WTC11 (cell line): ENCODE data around the gene ZGRF1. TPM values are rescaled to one million over a fixed set of nuclear protein-coding genes. Genes with fewer than 3 reads are reported as not detected.

Experiments used
- CREB1 ChIP-seq: sonication (generic); formaldehyde crosslinking; IDR thresholded peaks from 2 replicates; pipeline ENCODE4 v1.8.0; 2023; ENCODE audit warnings: mild to moderate bottlenecking, missing genetic modification reagents
- ELF4 ChIP-seq: sonication (generic); formaldehyde crosslinking; IDR thresholded peaks from 2 replicates; pipeline ENCODE4 v1.8.1; 2022; ENCODE audit warnings: low read depth, mild to moderate bottlenecking, moderate library complexity, missing genetic modification reagents
- FOXJ3 ChIP-seq: sonication (generic); formaldehyde crosslinking; IDR thresholded peaks from 2 replicates; pipeline ENCODE4 v1.9.0; 2021; ENCODE audit warnings: missing genetic modification reagents, mild to moderate bottlenecking, borderline replicate concordance
- FOXK1 ChIP-seq: sonication (generic); formaldehyde crosslinking; IDR thresholded peaks from 2 replicates; pipeline ENCODE4 v1.8.0; 2022; ENCODE audit warnings: mild to moderate bottlenecking, moderate library complexity, missing genetic modification reagents
- GABPB1 ChIP-seq: sonication (generic); formaldehyde crosslinking; IDR thresholded peaks from 2 replicates; pipeline ENCODE4 v1.8.1; 2023; ENCODE audit warnings: mild to moderate bottlenecking, missing genetic modification reagents
- HMGA2 ChIP-seq: fragments of 250-450 bp; sonication (Bioruptor Pico); IDR thresholded peaks from 2 replicates; pipeline ENCODE4 v1.4.0; 2021; ENCODE audit warnings: mild to moderate bottlenecking, moderate library complexity
- NFATC4 ChIP-seq: fragments of 250-450 bp; sonication (Bioruptor Pico); IDR thresholded peaks from 2 replicates; pipeline ENCODE4 v1.9.0; 2021; ENCODE audit warnings: mild to moderate bottlenecking
- NFE2L1 ChIP-seq: sonication (generic); formaldehyde crosslinking; IDR thresholded peaks from 2 replicates; pipeline ENCODE4 v1.8.1; 2023; ENCODE audit warnings: missing genetic modification reagents
- NFYB ChIP-seq: sonication (generic); formaldehyde crosslinking; conservative IDR thresholded peaks from 2 replicates; pipeline ENCODE4 v1.8.0; 2022; ENCODE audit warnings: low read depth, missing genetic modification reagents
- NR3C1 ChIP-seq: sonication (generic); formaldehyde crosslinking; conservative IDR thresholded peaks from 2 replicates; pipeline ENCODE4 v1.8.1; 2023; ENCODE audit warnings: low read depth, mild to moderate bottlenecking, missing genetic modification reagents
- RELA ChIP-seq: sonication (generic); formaldehyde crosslinking; IDR thresholded peaks from 2 replicates; pipeline ENCODE4 v1.8.1; 2022; ENCODE audit warnings: missing genetic modification reagents, mild to moderate bottlenecking, borderline replicate concordance
- RORB ChIP-seq: fragments of 250-450 bp; sonication (Bioruptor Pico); IDR thresholded peaks from 2 replicates; pipeline ENCODE4 v1.9.0; 2021; ENCODE audit warnings: mild to moderate bottlenecking
- SMAD4 ChIP-seq: sonication (generic); formaldehyde crosslinking; IDR thresholded peaks from 2 replicates; pipeline ENCODE4 v1.8.0; 2022; ENCODE audit warnings: mild to moderate bottlenecking, missing genetic modification reagents
- TP53 ChIP-seq: sonication (generic); formaldehyde crosslinking; IDR thresholded peaks from 2 replicates; pipeline ENCODE4 v1.8.1; 2023; ENCODE audit warnings: mild to moderate bottlenecking, missing genetic modification reagents
- ZBTB21 ChIP-seq: sonication (generic); formaldehyde crosslinking; IDR thresholded peaks from 2 replicates; pipeline ENCODE4 v1.8.1; 2023; ENCODE audit warnings: mild to moderate bottlenecking, missing genetic modification reagents, borderline replicate concordance
- ZNF138 ChIP-seq: sonication (generic); formaldehyde crosslinking; conservative IDR thresholded peaks from 2 replicates; pipeline ENCODE4 v1.8.1; 2022; ENCODE audit warnings: mild to moderate bottlenecking, moderate library complexity, missing genetic modification reagents
- ZNF416 ChIP-seq: fragments of 250-450 bp; sonication (Bioruptor Pico); IDR thresholded peaks from 2 replicates; pipeline ENCODE4 v1.9.0; 2021; ENCODE audit warnings: mild to moderate bottlenecking, inconsistent platforms
- ZNF671 ChIP-seq: fragments of 250-450 bp; sonication (Bioruptor Pico); IDR thresholded peaks from 2 replicates; pipeline ENCODE4 v1.8.0; 2021; ENCODE audit warnings: mild to moderate bottlenecking
- total RNA-seq: library from RNA; stranded (reverse); gene quantifications from 3 replicates; pipeline ENCODE4 v1.2.3, GENCODE V29; 2021
- TF ChIP-seq, protein P1 (sequence below): fragments of 250-450 bp; sonication (Bioruptor Pico); conservative IDR thresholded peaks from 2 replicates; pipeline ENCODE4 v1.9.0; 2021; ENCODE audit warnings: mild to moderate bottlenecking
- TF ChIP-seq, protein P2 (sequence below): sonication (generic); formaldehyde crosslinking; IDR thresholded peaks from 2 replicates; pipeline ENCODE4 v1.8.1; 2023; ENCODE audit warnings: mild to moderate bottlenecking, missing genetic modification reagents, moderate library complexity
- TF ChIP-seq, protein P3 (sequence below): sonication (generic); formaldehyde crosslinking; IDR thresholded peaks from 2 replicates; pipeline ENCODE4 v1.8.0; 2022; ENCODE audit warnings: mild to moderate bottlenecking, missing genetic modification reagents
- TF ChIP-seq, protein P4 (sequence below): sonication (generic); formaldehyde crosslinking; IDR thresholded peaks from 2 replicates; pipeline ENCODE4 v1.8.1; 2023; ENCODE audit warnings: mild to moderate bottlenecking, missing genetic modification reagents, borderline replicate concordance
- TF ChIP-seq, protein P5 (sequence below): fragments of 250-450 bp; sonication (Bioruptor Pico); IDR thresholded peaks from 2 replicates; pipeline ENCODE4 v1.9.0; 2021; ENCODE audit warnings: mild to moderate bottlenecking
- TF ChIP-seq, protein P6 (sequence below): sonication (generic); formaldehyde crosslinking; IDR thresholded peaks from 2 replicates; pipeline ENCODE4 v1.8.1; 2023; ENCODE audit warnings: mild to moderate bottlenecking, moderate library complexity, missing genetic modification reagents
- TF ChIP-seq, protein P7 (sequence below): sonication (generic); formaldehyde crosslinking; IDR thresholded peaks from 2 replicates; pipeline ENCODE4 v1.8.0; 2023; ENCODE audit warnings: mild to moderate bottlenecking, missing genetic modification reagents
- TF ChIP-seq, protein P8 (sequence below): fragments of 250-450 bp; sonication (Bioruptor Pico); IDR thresholded peaks from 2 replicates; pipeline ENCODE4 v1.9.0; 2021; ENCODE audit warnings: moderate library complexity, mild to moderate bottlenecking, inconsistent platforms, borderline replicate concordance

ZGRF1 gene
- total RNA-seq, 1 experiment from 2014 or later = 56.2 TPM

DNA sequence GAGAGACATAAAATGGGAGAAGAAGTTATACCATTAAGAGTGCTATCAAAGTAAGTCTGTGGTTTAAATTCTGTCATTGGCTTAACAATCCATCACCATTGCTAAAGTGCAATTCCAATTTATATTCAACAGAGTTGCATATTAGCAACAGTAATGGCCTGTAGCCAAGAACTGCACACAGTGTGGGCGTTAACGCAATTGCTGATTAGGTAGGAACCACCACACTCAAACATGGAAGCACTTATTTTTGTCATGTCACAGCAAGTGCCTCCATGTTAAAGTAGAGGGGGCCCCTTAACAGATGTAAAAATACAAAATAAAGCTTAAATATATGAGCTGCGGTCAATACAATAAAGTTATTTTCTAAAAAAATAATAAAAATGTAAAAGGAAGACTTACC is 11.1 kb upstream of the ZGRF1 start (continued):
- TF ChIP-seq, protein P1, sequence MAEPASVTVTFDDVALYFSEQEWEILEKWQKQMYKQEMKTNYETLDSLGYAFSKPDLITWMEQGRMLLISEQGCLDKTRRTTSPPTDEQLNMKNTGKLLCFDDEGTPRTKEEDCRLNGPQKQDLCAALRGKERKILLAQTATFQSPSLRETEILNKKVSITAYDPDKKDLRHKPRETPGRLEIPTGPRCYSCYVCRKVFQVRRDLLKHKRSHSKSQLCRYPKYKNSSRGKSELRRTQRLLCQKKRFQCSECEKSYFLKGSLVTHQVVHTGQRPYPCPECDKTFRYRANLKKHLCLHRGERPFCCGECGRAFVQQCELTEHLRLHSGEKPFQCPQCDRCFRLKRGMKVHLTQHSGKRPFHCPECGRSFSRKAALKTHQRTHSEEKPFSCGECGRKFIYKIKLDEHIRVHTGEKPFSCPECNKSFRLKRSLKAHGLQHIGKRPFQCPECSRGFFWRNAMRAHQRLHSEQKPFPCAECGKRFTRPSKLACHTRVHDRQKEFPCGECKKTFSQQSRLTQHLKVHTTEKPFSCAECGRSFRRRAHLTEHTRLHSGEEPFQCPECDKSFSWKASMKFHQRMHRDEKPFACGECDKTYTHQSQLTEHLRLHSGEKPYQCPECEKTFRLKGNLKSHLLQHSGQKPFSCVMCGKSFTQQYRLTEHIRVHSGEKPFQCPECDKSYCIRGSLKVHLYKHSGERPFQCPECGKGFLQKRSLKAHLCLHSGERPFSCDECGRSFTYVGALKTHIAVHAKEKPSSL = no peak; the same call in none of the 2 replicates
- TF ChIP-seq, protein P2, sequence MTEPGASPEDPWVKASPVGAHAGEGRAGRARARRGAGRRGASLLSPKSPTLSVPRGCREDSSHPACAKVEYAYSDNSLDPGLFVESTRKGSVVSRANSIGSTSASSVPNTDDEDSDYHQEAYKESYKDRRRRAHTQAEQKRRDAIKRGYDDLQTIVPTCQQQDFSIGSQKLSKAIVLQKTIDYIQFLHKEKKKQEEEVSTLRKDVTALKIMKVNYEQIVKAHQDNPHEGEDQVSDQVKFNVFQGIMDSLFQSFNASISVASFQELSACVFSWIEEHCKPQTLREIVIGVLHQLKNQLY (CRISPR knock-in tag) = no peak; the same call in 1 of the 2 replicates
- TF ChIP-seq NFE2L1 (CRISPR knock-in tag) = peak; percentile 17; the same call in 1 of the 2 replicates
- TF ChIP-seq ZNF416 (CRISPR knock-in tag) = peak; percentile 96
- no peak for TF ChIP-seq TP53 (CRISPR knock-in tag)
- TF ChIP-seq, protein P3, sequence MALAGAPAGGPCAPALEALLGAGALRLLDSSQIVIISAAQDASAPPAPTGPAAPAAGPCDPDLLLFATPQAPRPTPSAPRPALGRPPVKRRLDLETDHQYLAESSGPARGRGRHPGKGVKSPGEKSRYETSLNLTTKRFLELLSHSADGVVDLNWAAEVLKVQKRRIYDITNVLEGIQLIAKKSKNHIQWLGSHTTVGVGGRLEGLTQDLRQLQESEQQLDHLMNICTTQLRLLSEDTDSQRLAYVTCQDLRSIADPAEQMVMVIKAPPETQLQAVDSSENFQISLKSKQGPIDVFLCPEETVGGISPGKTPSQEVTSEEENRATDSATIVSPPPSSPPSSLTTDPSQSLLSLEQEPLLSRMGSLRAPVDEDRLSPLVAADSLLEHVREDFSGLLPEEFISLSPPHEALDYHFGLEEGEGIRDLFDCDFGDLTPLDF (CRISPR knock-in tag) = 0 out of 2 replicates have a peak, but pooled peaks have one; percentile 2
- TF ChIP-seq, protein P4, sequence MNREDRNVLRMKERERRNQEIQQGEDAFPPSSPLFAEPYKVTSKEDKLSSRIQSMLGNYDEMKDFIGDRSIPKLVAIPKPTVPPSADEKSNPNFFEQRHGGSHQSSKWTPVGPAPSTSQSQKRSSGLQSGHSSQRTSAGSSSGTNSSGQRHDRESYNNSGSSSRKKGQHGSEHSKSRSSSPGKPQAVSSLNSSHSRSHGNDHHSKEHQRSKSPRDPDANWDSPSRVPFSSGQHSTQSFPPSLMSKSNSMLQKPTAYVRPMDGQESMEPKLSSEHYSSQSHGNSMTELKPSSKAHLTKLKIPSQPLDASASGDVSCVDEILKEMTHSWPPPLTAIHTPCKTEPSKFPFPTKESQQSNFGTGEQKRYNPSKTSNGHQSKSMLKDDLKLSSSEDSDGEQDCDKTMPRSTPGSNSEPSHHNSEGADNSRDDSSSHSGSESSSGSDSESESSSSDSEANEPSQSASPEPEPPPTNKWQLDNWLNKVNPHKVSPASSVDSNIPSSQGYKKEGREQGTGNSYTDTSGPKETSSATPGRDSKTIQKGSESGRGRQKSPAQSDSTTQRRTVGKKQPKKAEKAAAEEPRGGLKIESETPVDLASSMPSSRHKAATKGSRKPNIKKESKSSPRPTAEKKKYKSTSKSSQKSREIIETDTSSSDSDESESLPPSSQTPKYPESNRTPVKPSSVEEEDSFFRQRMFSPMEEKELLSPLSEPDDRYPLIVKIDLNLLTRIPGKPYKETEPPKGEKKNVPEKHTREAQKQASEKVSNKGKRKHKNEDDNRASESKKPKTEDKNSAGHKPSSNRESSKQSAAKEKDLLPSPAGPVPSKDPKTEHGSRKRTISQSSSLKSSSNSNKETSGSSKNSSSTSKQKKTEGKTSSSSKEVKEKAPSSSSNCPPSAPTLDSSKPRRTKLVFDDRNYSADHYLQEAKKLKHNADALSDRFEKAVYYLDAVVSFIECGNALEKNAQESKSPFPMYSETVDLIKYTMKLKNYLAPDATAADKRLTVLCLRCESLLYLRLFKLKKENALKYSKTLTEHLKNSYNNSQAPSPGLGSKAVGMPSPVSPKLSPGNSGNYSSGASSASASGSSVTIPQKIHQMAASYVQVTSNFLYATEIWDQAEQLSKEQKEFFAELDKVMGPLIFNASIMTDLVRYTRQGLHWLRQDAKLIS = no peak; the same call in 1 of the 2 replicates
- TF ChIP-seq, protein P5, sequence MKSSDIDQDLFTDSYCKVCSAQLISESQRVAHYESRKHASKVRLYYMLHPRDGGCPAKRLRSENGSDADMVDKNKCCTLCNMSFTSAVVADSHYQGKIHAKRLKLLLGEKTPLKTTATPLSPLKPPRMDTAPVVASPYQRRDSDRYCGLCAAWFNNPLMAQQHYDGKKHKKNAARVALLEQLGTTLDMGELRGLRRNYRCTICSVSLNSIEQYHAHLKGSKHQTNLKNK (CRISPR knock-in tag) = peak; percentile 89; the same call in 1 of the 2 replicates
- TF ChIP-seq ZNF671 = peak; percentile 93
- no peak for TF ChIP-seq RORB (CRISPR knock-in tag)
- TF ChIP-seq SMAD4 = no peak
- no peak for TF ChIP-seq ELF4 (CRISPR knock-in tag)
- TF ChIP-seq FOXJ3 (CRISPR knock-in tag) = no peak
- peak; percentile 24; the same call in 1 of the 2 replicates for TF ChIP-seq FOXK1 (CRISPR knock-in tag)
- TF ChIP-seq GABPB1 = no peak
- TF ChIP-seq ZBTB21 (CRISPR knock-in tag) = no peak
- no peak for TF ChIP-seq HMGA2 (CRISPR knock-in tag)
- TF ChIP-seq, protein P6, sequence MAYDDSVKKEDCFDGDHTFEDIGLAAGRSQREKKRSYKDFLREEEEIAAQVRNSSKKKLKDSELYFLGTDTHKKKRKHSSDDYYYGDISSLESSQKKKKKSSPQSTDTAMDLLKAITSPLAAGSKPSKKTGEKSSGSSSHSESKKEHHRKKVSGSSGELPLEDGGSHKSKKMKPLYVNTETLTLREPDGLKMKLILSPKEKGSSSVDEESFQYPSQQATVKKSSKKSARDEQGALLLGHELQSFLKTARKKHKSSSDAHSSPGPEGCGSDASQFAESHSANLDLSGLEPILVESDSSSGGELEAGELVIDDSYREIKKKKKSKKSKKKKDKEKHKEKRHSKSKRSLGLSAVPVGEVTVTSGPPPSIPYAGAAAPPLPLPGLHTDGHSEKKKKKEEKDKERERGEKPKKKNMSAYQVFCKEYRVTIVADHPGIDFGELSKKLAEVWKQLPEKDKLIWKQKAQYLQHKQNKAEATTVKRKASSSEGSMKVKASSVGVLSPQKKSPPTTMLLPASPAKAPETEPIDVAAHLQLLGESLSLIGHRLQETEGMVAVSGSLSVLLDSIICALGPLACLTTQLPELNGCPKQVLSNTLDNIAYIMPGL (CRISPR knock-in tag) = 0 out of 2 replicates have a peak, but pooled peaks have one; percentile 13
- TF ChIP-seq, protein P7, sequence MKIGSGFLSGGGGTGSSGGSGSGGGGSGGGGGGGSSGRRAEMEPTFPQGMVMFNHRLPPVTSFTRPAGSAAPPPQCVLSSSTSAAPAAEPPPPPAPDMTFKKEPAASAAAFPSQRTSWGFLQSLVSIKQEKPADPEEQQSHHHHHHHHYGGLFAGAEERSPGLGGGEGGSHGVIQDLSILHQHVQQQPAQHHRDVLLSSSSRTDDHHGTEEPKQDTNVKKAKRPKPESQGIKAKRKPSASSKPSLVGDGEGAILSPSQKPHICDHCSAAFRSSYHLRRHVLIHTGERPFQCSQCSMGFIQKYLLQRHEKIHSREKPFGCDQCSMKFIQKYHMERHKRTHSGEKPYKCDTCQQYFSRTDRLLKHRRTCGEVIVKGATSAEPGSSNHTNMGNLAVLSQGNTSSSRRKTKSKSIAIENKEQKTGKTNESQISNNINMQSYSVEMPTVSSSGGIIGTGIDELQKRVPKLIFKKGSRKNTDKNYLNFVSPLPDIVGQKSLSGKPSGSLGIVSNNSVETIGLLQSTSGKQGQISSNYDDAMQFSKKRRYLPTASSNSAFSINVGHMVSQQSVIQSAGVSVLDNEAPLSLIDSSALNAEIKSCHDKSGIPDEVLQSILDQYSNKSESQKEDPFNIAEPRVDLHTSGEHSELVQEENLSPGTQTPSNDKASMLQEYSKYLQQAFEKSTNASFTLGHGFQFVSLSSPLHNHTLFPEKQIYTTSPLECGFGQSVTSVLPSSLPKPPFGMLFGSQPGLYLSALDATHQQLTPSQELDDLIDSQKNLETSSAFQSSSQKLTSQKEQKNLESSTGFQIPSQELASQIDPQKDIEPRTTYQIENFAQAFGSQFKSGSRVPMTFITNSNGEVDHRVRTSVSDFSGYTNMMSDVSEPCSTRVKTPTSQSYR = no peak
- TF ChIP-seq NR3C1 = no peak
- TF ChIP-seq CREB1 (CRISPR knock-in tag) = peak; percentile 65; the same call in 1 of the 2 replicates
- no peak for TF ChIP-seq RELA (CRISPR knock-in tag)
- peak; percentile 96 for TF ChIP-seq NFATC4 (CRISPR knock-in tag)
- no peak for TF ChIP-seq ZNF138 (CRISPR knock-in tag)
- TF ChIP-seq NFYB (CRISPR knock-in tag) = no peak
- TF ChIP-seq, protein P8, sequence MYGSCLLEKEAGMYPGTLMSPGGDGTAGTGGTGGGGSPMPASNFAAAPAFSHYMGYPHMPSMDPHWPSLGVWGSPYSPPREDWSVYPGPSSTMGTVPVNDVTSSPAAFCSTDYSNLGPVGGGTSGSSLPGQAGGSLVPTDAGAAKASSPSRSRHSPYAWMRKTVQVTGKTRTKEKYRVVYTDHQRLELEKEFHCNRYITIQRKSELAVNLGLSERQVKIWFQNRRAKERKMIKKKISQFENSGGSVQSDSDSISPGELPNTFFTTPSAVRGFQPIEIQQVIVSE = no peak
